WI38 (cell line): Measurements from ENCODE around the gene THEM5.

Experiments used
- H3K4me3 ChIP-seq: 2 replicates; pipeline ENCODE4 v1.5.1; 2011; ENCODE audit warnings: low read depth, mild to moderate bottlenecking, control low read depth, low read length
- CTCF ChIP-seq: IDR thresholded peaks from 2 replicates; pipeline ENCODE4 v1.5.1; 2012; ENCODE audit warnings: low read depth, mild to moderate bottlenecking, control low read depth, low read length

The THEM5 gene

GRCh38 chr1:151838222-151839081 lies 15.1 kb downstream of the THEM5 start:
- H3K4me3 ChIP-seq: no peak overlapping the region
- TF ChIP-seq CTCF: no peak

- no peak overlapping the region for H3K4me3 ChIP-seq
- TF ChIP-seq CTCF: no peak
Measured at GRCh38 chr1:151837884-151838221, 15.7 kb downstream of the THEM5 start.

GRCh38 chr1:151837197-151837596 lies 16.3 kb downstream of the THEM5 start:
- no peak overlapping the region for H3K4me3 ChIP-seq
- TF ChIP-seq CTCF: no peak

GRCh38 chr1:151835596-151835995 lies 17.9 kb downstream of the THEM5 start:
- no peak overlapping the region for H3K4me3 ChIP-seq
- no peak for TF ChIP-seq CTCF

GRCh38 chr1:151834239-151834638 lies 19.3 kb downstream of the THEM5 start:
- H3K4me3 ChIP-seq: no peak overlapping the region
- no peak for TF ChIP-seq CTCF

GRCh38 chr1:151833172-151833900 lies 20.2 kb downstream of the THEM5 start:
- TF ChIP-seq CTCF: no peak
- no peak overlapping the region for H3K4me3 ChIP-seq
